ENCODE measurements around the gene ALOXE3. TPM values are rescaled to one million over a fixed set of nuclear protein-coding genes. Genes with fewer than 3 reads are reported as not detected.

The ALOXE3 gene
- total and polyA plus RNA-seq, 4 donors = not detected

GRCh38 chr17:8145811-8146210 is 27.5 kb upstream of the ALOXE3 start:
- Histone ChIP-seq H3K27me3 (ENCODE audit: control insufficient read depth in 1 of 2, insufficient read depth in 2 of 2, low read length in 1 of 2) (no peaks in the 10 kb centered on the region), H3K36me3 (ENCODE audit: control insufficient read depth in 1 of 2, insufficient read depth in 2 of 2, low read length in 1 of 2) (peaks cover 7 to 65% of the 10 kb centered on the region in 2 donors), H3K4me1 (ENCODE audit: control insufficient read depth in 1 of 2, insufficient read depth in 2 of 2, low read length in 2 of 2) (no peaks in the 10 kb centered on the region), H3K4me3 (ENCODE audit: low read length in 2 of 2) (no peak overlapping the region), H3K9me3 (ENCODE audit: control insufficient read depth, low read length) (no peaks in the 10 kb centered on the region), H3K27ac (ENCODE audit: low read depth in 1 of 2, low read length in 2 of 2) (no peak overlapping the region)
- intact Hi-C loops (cut with DNase I) = no loop called here
- WGBS, 2 donors = 88 to 92% methylated on average over 12 of the region's 12 CpGs
- DNase-seq = no peak
- no peak for ATAC-seq (ENCODE audit: low FRiP score)

GRCh38 chr17:8144401-8145231 is 26.3 kb upstream of the ALOXE3 start:
- intact Hi-C loops (cut with DNase I) = no loop called here
- ATAC-seq (ENCODE audit: low FRiP score) = no peak
- peaks cover 7 to 66% of the 10 kb centered on the region in 2 donors for H3K36me3 ChIP-seq (ENCODE audit: control insufficient read depth in 1 of 2, insufficient read depth in 2 of 2, low read length in 1 of 2)

GRCh38 chr17:8143581-8144400 is 25.5 kb upstream of the ALOXE3 start:
- peaks cover 7 to 64% of the 10 kb centered on the region in 2 donors for H3K36me3 ChIP-seq (ENCODE audit: control insufficient read depth in 1 of 2, insufficient read depth in 2 of 2, low read length in 1 of 2)
- no peaks in the 10 kb centered on the region for H3K9me3 ChIP-seq (ENCODE audit: control insufficient read depth, low read length)
- no peaks in the 10 kb centered on the region for H3K4me1 ChIP-seq (ENCODE audit: control insufficient read depth in 1 of 2, insufficient read depth in 2 of 2, low read length in 2 of 2)
- intact Hi-C loops (cut with DNase I) = no loop called here
- no peak overlapping the region for H3K27ac ChIP-seq (ENCODE audit: low read depth in 1 of 2, low read length in 2 of 2)
- 85 to 88% methylated on average over 22 of the region's 22 CpGs for WGBS, 2 donors
- ATAC-seq (ENCODE audit: low FRiP score) (no peak), DNase-seq (no peak)
- H3K4me3 ChIP-seq (ENCODE audit: low read length in 2 of 2) = no peak overlapping the region
- no peaks in the 10 kb centered on the region for H3K27me3 ChIP-seq (ENCODE audit: control insufficient read depth in 1 of 2, insufficient read depth in 2 of 2, low read length in 1 of 2)

More at GRCh38 chr17:8144401-8145231, 26.3 kb upstream of the ALOXE3 start:
- no peaks in the 10 kb centered on the region for H3K27me3 ChIP-seq (ENCODE audit: control insufficient read depth in 1 of 2, insufficient read depth in 2 of 2, low read length in 1 of 2)
- H3K4me3 ChIP-seq (ENCODE audit: low read length in 2 of 2) = no peak overlapping the region
- WGBS, 2 donors = 84% methylated on average over 15 of the region's 15 CpGs
- DNase-seq = no peak
- H3K4me1 ChIP-seq (ENCODE audit: control insufficient read depth in 1 of 2, insufficient read depth in 2 of 2, low read length in 2 of 2) = no peaks in the 10 kb centered on the region
- no peaks in the 10 kb centered on the region for H3K9me3 ChIP-seq (ENCODE audit: control insufficient read depth, low read length)
- no peak overlapping the region for H3K27ac ChIP-seq (ENCODE audit: low read depth in 1 of 2, low read length in 2 of 2)

GRCh38 chr17:8142887-8143580 is 24.7 kb upstream of the ALOXE3 start:
- Histone ChIP-seq H3K9me3 (ENCODE audit: control insufficient read depth, low read length) (no peaks in the 10 kb centered on the region), H3K4me3 (ENCODE audit: low read length in 2 of 2) (no peak overlapping the region), H3K27me3 (ENCODE audit: control insufficient read depth in 1 of 2, insufficient read depth in 2 of 2, low read length in 1 of 2) (no peaks in the 10 kb centered on the region), H3K4me1 (ENCODE audit: control insufficient read depth in 1 of 2, insufficient read depth in 2 of 2, low read length in 2 of 2) (peaks cover 0 to 1% of the 10 kb centered on the region in 2 donors), H3K27ac (ENCODE audit: low read depth in 1 of 2, low read length in 2 of 2) (no peak overlapping the region), H3K36me3 (ENCODE audit: control insufficient read depth in 1 of 2, insufficient read depth in 2 of 2, low read length in 1 of 2) (peaks cover 7 to 58% of the 10 kb centered on the region in 2 donors)
- WGBS, 2 donors = 74 to 77% methylated on average over 15 of the region's 15 CpGs
- DNase-seq (no peak), ATAC-seq (ENCODE audit: low FRiP score) (no peak)
- intact Hi-C loops (cut with DNase I) = no loop called here

GRCh38 chr17:8142158-8142886 is 24.0 kb upstream of the ALOXE3 start:
- no peak for ATAC-seq (ENCODE audit: low FRiP score)
- 83 to 84% methylated on average over 23 of the region's 23 CpGs for WGBS, 2 donors
- Histone ChIP-seq H3K9me3 (ENCODE audit: control insufficient read depth, low read length) (no peaks in the 10 kb centered on the region), H3K27ac (ENCODE audit: low read depth in 1 of 2, low read length in 2 of 2) (no peak overlapping the region), H3K4me1 (ENCODE audit: control insufficient read depth in 1 of 2, insufficient read depth in 2 of 2, low read length in 2 of 2) (peaks cover 0 to 1% of the 10 kb centered on the region in 2 donors), H3K36me3 (ENCODE audit: control insufficient read depth in 1 of 2, insufficient read depth in 2 of 2, low read length in 1 of 2) (peaks cover 7 to 51% of the 10 kb centered on the region in 2 donors), H3K4me3 (ENCODE audit: low read length in 2 of 2) (no peak overlapping the region), H3K27me3 (ENCODE audit: control insufficient read depth in 1 of 2, insufficient read depth in 2 of 2, low read length in 1 of 2) (no peaks in the 10 kb centered on the region)
- intact Hi-C loops (cut with DNase I) = no loop called here
- DNase-seq = peak in 1 of 2 donors; percentile 47

GRCh38 chr17:8141741-8142140 is 23.4 kb upstream of the ALOXE3 start:
- H3K9me3 ChIP-seq (ENCODE audit: control insufficient read depth, low read length) = no peaks in the 10 kb centered on the region
- H3K27me3 ChIP-seq (ENCODE audit: control insufficient read depth in 1 of 2, insufficient read depth in 2 of 2, low read length in 1 of 2) = no peaks in the 10 kb centered on the region
- H3K36me3 ChIP-seq (ENCODE audit: control insufficient read depth in 1 of 2, insufficient read depth in 2 of 2, low read length in 1 of 2) = peaks cover 7 to 46% of the 10 kb centered on the region in 2 donors
- WGBS, 2 donors = 86% methylated on average over 11 of the region's 11 CpGs
- H3K27ac ChIP-seq (ENCODE audit: low read depth in 1 of 2, low read length in 2 of 2) = no peak overlapping the region
- no peak overlapping the region for H3K4me3 ChIP-seq (ENCODE audit: low read length in 2 of 2)
- peaks cover 0 to 1% of the 10 kb centered on the region in 2 donors for H3K4me1 ChIP-seq (ENCODE audit: control insufficient read depth in 1 of 2, insufficient read depth in 2 of 2, low read length in 2 of 2)
- no peak for DNase-seq
- no peak for ATAC-seq (ENCODE audit: low FRiP score)
- intact Hi-C loops (cut with DNase I) = no loop called here

GRCh38 chr17:8141045-8141444 is 22.7 kb upstream of the ALOXE3 start:
- Histone ChIP-seq H3K4me1 (ENCODE audit: control insufficient read depth in 1 of 2, insufficient read depth in 2 of 2, low read length in 2 of 2) (peaks cover 0 to 1% of the 10 kb centered on the region in 2 donors), H3K9me3 (ENCODE audit: control insufficient read depth, low read length) (no peaks in the 10 kb centered on the region), H3K36me3 (ENCODE audit: control insufficient read depth in 1 of 2, insufficient read depth in 2 of 2, low read length in 1 of 2) (peaks cover 5 to 40% of the 10 kb centered on the region in 2 donors), H3K4me3 (ENCODE audit: low read length in 2 of 2) (no peak overlapping the region), H3K27me3 (ENCODE audit: control insufficient read depth in 1 of 2, insufficient read depth in 2 of 2, low read length in 1 of 2) (no peaks in the 10 kb centered on the region), H3K27ac (ENCODE audit: low read depth in 1 of 2, low read length in 2 of 2) (no peak overlapping the region)
- WGBS, 2 donors = 87 to 91% methylated on average over 7 of the region's 7 CpGs
- intact Hi-C loops (cut with DNase I) = no loop called here
- ATAC-seq (ENCODE audit: low FRiP score) = no peak
- peak in 1 of 2 donors; percentile 47 for DNase-seq
